GM12878 (cell line): ENCODE results near the gene ABHD17C. TPM values are rescaled to one million over a fixed set of nuclear protein-coding genes. Genes with fewer than 3 reads are reported as not detected.

ENCODE experiments used
- ATAC-seq: fragments of 200-7000 bp; cut with Tn5 transposase; 3 replicates; pipeline ENCODE4 v1.9.1; 2020; ENCODE audit warnings: mild to moderate bottlenecking, moderate library complexity
- BruUV-seq: library from RNA; stranded (reverse); fragments of 400-500 nt; replicated peaks from 2 replicates; lab custom pipeline; 2021; lab: Mats Ljungman, UMichigan
- CTCF ChIA-PET: fragments of 300-600 bp; sonication (Branson Sonifier 250); formaldehyde crosslinking; extraction: SDS; loops from one replicate; lab custom pipeline; 2021; ENCODE audit warnings: inconsistent platforms; lab: Yijun Ruan, JAX
- POLR2A ChIA-PET: fragments of 350-600 bp; formaldehyde crosslinking; extraction: SDS; loops from one replicate; lab custom pipeline; 2021; ENCODE audit warnings: inconsistent platforms; lab: Charles Lee
- RAD21 ChIA-PET: fragments of 300-600 bp; sonication (Branson Sonifier 250); formaldehyde crosslinking; loops from one replicate; lab custom pipeline; 2023; ENCODE audit warnings: antibody characterized with exemption; ENCODE audit not compliant: unreplicated experiment; lab: Charles Lee
- SMC1A ChIA-PET: fragments of 300-600 bp; sonication (Branson Sonifier 250); formaldehyde crosslinking; loops from one replicate; lab custom pipeline; 2023; ENCODE audit not compliant: unreplicated experiment, uncharacterized antibody; lab: Charles Lee
- DNase-seq: peaks from one replicate; pipeline ENCODE4 v3.0.0-alpha.2; 2011; ENCODE audit warnings: low read depth, low spot score
- FAIRE-seq: peaks from 3 replicates; lab custom pipeline; 2011; peaks lifted over from hg19 to GRCh38; lab: Jason Lieb, UNC
- H2AFZ ChIP-seq: 2 replicates; pipeline ENCODE4 v1.6.0; 2011; ENCODE audit warnings: low read depth, low read length, control low read depth; ENCODE audit not compliant: control insufficient read depth
- H3K27ac ChIP-seq: 2 replicates; pipeline ENCODE4 v1.5.1; 2011; ENCODE audit warnings: control low read depth; ENCODE audit not compliant: control insufficient read depth, insufficient read depth
- H3K27me3 ChIP-seq, 2 experiments: replicated peaks in 1 of 2; 2 replicates each; pipeline versions ENCODE4 v1.6.0 to v1.6.1; 2011; ENCODE audit warnings: low read length in 1 of 2; ENCODE audit not compliant: control insufficient read depth in 2 of 2, insufficient read depth in 2 of 2
- H3K36me3 ChIP-seq, 2 experiments: 2 replicates each; pipeline ENCODE4 v1.5.1; 2011; ENCODE audit warnings: low read length in 1 of 2; ENCODE audit not compliant: control insufficient read depth in 2 of 2, insufficient read depth in 2 of 2
- H3K4me1 ChIP-seq: 2 replicates; pipeline ENCODE4 v1.6.1; 2011; ENCODE audit warnings: mild to moderate bottlenecking, low read length, moderate library complexity, mixed read lengths; ENCODE audit not compliant: control insufficient read depth, insufficient read depth
- H3K4me2 ChIP-seq: 2 replicates; pipeline ENCODE4 v1.6.0; 2011; ENCODE audit warnings: control low read depth; ENCODE audit not compliant: control insufficient read depth, insufficient read depth
- H3K4me3 ChIP-seq: fragments of 200-600 bp; sonication (generic); 2 replicates; pipeline ENCODE4 v1.5.1; 2016
- H3K79me2 ChIP-seq: 2 replicates; pipeline ENCODE4 v1.6.0; 2011; ENCODE audit warnings: low read length; ENCODE audit not compliant: control insufficient read depth, insufficient read depth
- H3K9ac ChIP-seq: 2 replicates; pipeline ENCODE4 v1.8.0; 2011; ENCODE audit warnings: low read length, control low read depth, mixed read lengths; ENCODE audit not compliant: control insufficient read depth, insufficient read depth
- H3K9me3 ChIP-seq: replicated peaks from 3 replicates; pipeline ENCODE4 v1.5.1; 2011; ENCODE audit warnings: mild to moderate bottlenecking, low read length; ENCODE audit not compliant: control insufficient read depth, insufficient read depth
- H4K20me1 ChIP-seq: 2 replicates; pipeline ENCODE4 v1.6.0; 2011; ENCODE audit not compliant: control insufficient read depth, insufficient read depth
- CEBPB ChIP-seq, 2 experiments: fragments of 150-350 bp in 1 of 2; IDR thresholded peaks; 2 replicates each; pipeline ENCODE4 v1.6.1; 2012 to 2014; ENCODE audit warnings: low read depth in 2 of 2, low read length in 2 of 2, borderline replicate concordance in 1 of 2, inconsistent platforms in 1 of 2
- CHD2 ChIP-seq: IDR thresholded peaks from 2 replicates; pipeline ENCODE4 v1.6.1; 2011; ENCODE audit warnings: low read depth, low read length, improper control_type of control experiment, borderline replicate concordance
- NR2C1 ChIP-seq: fragments of 450-650 bp; IDR thresholded peaks from 2 replicates; pipeline ENCODE4 v1.6.1; 2017; ENCODE audit warnings: antibody characterized with exemption, mild to moderate bottlenecking, moderate library complexity
- TBL1XR1 ChIP-seq: IDR thresholded peaks from 2 replicates; pipeline ENCODE4 v1.6.1; 2012; ENCODE audit warnings: low read depth, low read length, improper control_type of control experiment
- TCF12 ChIP-seq: IDR thresholded peaks from 2 replicates; pipeline ENCODE4 v1.6.1; 2011; ENCODE audit warnings: low read depth, mild to moderate bottlenecking, low read length
- WGBS: methylation state at CpG from one replicate; pipeline ENCODE4 v1.1.6; 2016; ENCODE audit warnings: low lambda C conversion rate; ENCODE audit not compliant: insufficient replicate concordance, insufficient coverage; ENCODE audit errors: missing lambda C conversion rate; 5-methylcytosine and 5-hydroxymethylcytosine counted together
- in situ Hi-C: fragments of 300-500 bp; cut with MboI; formaldehyde crosslinking; loops from 9 replicates; pipeline ENCODE4 v1.14.3; 2018; ENCODE audit warnings: mixed read lengths
- intact Hi-C: fragments of 100-400 bp; cut with micrococcal nuclease; formaldehyde crosslinking; loops from one replicate; pipeline ENCODE4 v1.14.2; 2022; ENCODE audit not compliant: unreplicated experiment
- polyA plus RNA-seq, 11 experiments: library from polyadenylated mRNA; depleted of rRNA in 4 of 11; unstranded in 6 of 11; stranded (reverse) in 5 of 11; fragments of >200 nt; fragmentation: Nextera tagmentation in 4 of 11; fragmentation: Illumina TruSeq in 1 of 11; extraction: Ambion mirVana in 4 of 11; extraction: Trizol in 1 of 11; gene quantifications; 1 replicate in 1 of 11; 2 replicates in 10 of 11; pipeline versions ENCODE4 v1.2.1 to v1.2.3, GENCODE V29; 2011 to 2016; ENCODE audit warnings: inconsistent platforms in 2 of 11, missing spikeins in 2 of 11, low read depth in 1 of 11
- total RNA-seq, 4 experiments: library from RNA; depleted of rRNA in 3 of 4; stranded (reverse); fragments of >200 nt in 3 of 4; fragmentation: Illumina TruSeq in 1 of 4; extraction: Trizol in 1 of 4; gene quantifications; 2 replicates each; pipeline versions ENCODE4 v1.2.1 to v1.2.3, GENCODE V29; 2013 to 2021
- TF ChIP-seq, protein P1 (sequence below), 3 experiments: IDR thresholded peaks in 2 of 3; conservative IDR thresholded peaks in 1 of 3; 2 replicates each; pipeline ENCODE4 v1.5.1; 2011; ENCODE audit warnings: low read depth in 3 of 3, low read length in 3 of 3, mild to moderate bottlenecking in 3 of 3, control low read depth in 2 of 3, moderate library complexity in 2 of 3, inconsistent platforms in 1 of 3, mixed read lengths in 1 of 3; ENCODE audit not compliant: control insufficient read depth in 2 of 3, insufficient read depth in 1 of 3; ENCODE audit errors: extremely low read depth in 1 of 3
- TF ChIP-seq, protein P2 (sequence below): fragments of 450-650 bp; IDR thresholded peaks from 2 replicates; pipeline ENCODE4 v1.6.1; 2017; ENCODE audit warnings: mild to moderate bottlenecking, moderate library complexity
- TF ChIP-seq, protein P3 (sequence below): IDR thresholded peaks from 2 replicates; pipeline ENCODE4 v1.6.1; 2012; ENCODE audit warnings: low read depth, low read length, improper control_type of control experiment

Gene ABHD17C
- total and polyA plus RNA-seq, 10 of the 15 experiments (the other 5 are each of a cell fraction or from before 2014, with no cell fraction given) = 0.92 to 11.4 (median 5.5) TPM

DNA sequence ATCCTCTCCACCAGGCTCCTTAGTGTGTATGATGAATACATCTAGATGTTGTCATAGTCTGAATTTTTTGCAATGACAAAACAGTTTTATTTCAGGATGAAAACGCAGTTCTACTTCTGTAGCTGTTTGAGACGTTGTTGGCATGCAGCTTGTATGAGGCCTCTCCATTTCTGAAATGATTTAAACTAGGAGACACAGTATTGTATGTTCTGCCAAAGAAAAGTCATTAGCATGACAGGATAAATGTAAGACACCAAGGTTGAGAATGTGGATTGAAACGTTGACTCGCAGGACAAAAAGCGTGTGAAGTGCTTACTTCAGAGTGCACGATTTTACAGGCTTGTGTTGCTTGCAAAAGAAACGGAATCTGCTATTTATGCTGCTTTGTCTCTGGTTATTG, 35.3 kb downstream of the ABHD17C start:
- FAIRE-seq (no peak), DNase-seq (no peak), ATAC-seq (no peak)
- Histone ChIP-seq H3K4me2 (no peak overlapping the region), H3K36me3 (no peaks in the 10 kb centered on the region; a peak in 1 of 4 replicates), H3K27me3 (no peaks in the 10 kb centered on the region), H4K20me1 (no peaks in the 10 kb centered on the region; the same call in 1 of the 2 replicates), H2AFZ (no peak overlapping the region), H3K9ac (no peak overlapping the region), H3K79me2 (no peaks in the 10 kb centered on the region), H3K4me1 (no peaks in the 10 kb centered on the region), H3K27ac (no peak overlapping the region), H3K4me3 (no peak overlapping the region), H3K9me3 (no peaks in the 10 kb centered on the region)
- WGBS = 95% methylated on average over 7 of the region's 7 CpGs
- no TSS peak for BruUV-seq
- intact Hi-C loops = no loop called here
- CTCF ChIA-PET = interaction anchor here (0.6 kb wide), 1 partner anchor 46 kb away, joined by 3 read pairs; no protein-coding TSS in a partner anchor
- SMC1A ChIA-PET = no interaction called here
- RAD21 ChIA-PET = no interaction called here
- TF ChIP-seq, protein P1, sequence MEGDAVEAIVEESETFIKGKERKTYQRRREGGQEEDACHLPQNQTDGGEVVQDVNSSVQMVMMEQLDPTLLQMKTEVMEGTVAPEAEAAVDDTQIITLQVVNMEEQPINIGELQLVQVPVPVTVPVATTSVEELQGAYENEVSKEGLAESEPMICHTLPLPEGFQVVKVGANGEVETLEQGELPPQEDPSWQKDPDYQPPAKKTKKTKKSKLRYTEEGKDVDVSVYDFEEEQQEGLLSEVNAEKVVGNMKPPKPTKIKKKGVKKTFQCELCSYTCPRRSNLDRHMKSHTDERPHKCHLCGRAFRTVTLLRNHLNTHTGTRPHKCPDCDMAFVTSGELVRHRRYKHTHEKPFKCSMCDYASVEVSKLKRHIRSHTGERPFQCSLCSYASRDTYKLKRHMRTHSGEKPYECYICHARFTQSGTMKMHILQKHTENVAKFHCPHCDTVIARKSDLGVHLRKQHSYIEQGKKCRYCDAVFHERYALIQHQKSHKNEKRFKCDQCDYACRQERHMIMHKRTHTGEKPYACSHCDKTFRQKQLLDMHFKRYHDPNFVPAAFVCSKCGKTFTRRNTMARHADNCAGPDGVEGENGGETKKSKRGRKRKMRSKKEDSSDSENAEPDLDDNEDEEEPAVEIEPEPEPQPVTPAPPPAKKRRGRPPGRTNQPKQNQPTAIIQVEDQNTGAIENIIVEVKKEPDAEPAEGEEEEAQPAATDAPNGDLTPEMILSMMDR (IDR thresholded peaks at IDR 0.05 in 2 of 3, conservative IDR thresholded peaks at IDR 0.05 in 1 of 3; ENCODE audit: control insufficient read depth in 2 of 3, extremely low read depth in 1 of 3, insufficient read depth in 1 of 3, low read depth in 3 of 3, low read length in 3 of 3) = no peak
- no peak for TF ChIP-seq CEBPB (IDR thresholded peaks at IDR 0.05; ENCODE audit: borderline replicate concordance in 1 of 2, low read depth in 2 of 2, low read length in 2 of 2)
- in situ Hi-C loops = no loop called here
- POLR2A ChIA-PET = no interaction called here

DNA sequence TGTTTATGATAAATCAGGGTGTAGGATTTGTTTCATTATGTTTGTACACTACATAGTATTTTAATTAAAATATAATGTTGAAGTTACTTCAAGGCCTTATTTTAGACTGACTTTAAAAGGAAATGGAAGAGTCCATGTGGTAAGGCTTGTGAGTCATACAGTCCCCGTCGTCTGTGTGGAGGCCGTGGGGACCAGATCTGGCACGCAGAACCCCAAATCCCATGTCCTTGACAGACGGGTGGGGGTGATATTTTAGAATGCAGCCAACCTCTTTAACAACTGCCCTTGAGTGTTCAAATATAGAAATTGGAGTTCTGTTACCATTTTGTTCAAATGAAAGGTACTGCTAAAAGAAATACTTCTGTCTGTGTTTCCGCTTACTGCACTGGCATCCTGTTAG, 35.8 kb downstream of the ABHD17C start:
- H3K36me3 ChIP-seq = no peaks in the 10 kb centered on the region; a peak in 1 of 4 replicates
- H3K27me3 ChIP-seq = no peaks in the 10 kb centered on the region
- WGBS = 66% methylated on average over 6 of the region's 6 CpGs
- no peaks in the 10 kb centered on the region; the same call in 1 of the 2 replicates for H4K20me1 ChIP-seq
- SMC1A ChIA-PET = no interaction called here
- FAIRE-seq = no peak
- BruUV-seq = no TSS peak
- CTCF ChIA-PET = interaction anchor here (0.6 kb wide), 1 partner anchor 45 kb away, joined by 3 read pairs; no protein-coding TSS in a partner anchor
- POLR2A ChIA-PET = no interaction called here
- H3K27ac ChIP-seq = no peak overlapping the region
- intact Hi-C loops (no loop called here), in situ Hi-C loops (no loop called here)
- H3K9ac ChIP-seq = no peak overlapping the region
- RAD21 ChIA-PET = no interaction called here
- no peak overlapping the region for H3K4me3 ChIP-seq
- H3K9me3 ChIP-seq = no peaks in the 10 kb centered on the region
- H3K79me2 ChIP-seq = no peaks in the 10 kb centered on the region
- no peak overlapping the region for H3K4me2 ChIP-seq
- no peak overlapping the region for H2AFZ ChIP-seq
- ATAC-seq = no peak
- no peak for DNase-seq
- no peaks in the 10 kb centered on the region for H3K4me1 ChIP-seq
- TF ChIP-seq TBL1XR1 (no peak), NR2C1 (no peak), TCF12 (no peak), CHD2 (no peak)
- TF ChIP-seq, protein P2, sequence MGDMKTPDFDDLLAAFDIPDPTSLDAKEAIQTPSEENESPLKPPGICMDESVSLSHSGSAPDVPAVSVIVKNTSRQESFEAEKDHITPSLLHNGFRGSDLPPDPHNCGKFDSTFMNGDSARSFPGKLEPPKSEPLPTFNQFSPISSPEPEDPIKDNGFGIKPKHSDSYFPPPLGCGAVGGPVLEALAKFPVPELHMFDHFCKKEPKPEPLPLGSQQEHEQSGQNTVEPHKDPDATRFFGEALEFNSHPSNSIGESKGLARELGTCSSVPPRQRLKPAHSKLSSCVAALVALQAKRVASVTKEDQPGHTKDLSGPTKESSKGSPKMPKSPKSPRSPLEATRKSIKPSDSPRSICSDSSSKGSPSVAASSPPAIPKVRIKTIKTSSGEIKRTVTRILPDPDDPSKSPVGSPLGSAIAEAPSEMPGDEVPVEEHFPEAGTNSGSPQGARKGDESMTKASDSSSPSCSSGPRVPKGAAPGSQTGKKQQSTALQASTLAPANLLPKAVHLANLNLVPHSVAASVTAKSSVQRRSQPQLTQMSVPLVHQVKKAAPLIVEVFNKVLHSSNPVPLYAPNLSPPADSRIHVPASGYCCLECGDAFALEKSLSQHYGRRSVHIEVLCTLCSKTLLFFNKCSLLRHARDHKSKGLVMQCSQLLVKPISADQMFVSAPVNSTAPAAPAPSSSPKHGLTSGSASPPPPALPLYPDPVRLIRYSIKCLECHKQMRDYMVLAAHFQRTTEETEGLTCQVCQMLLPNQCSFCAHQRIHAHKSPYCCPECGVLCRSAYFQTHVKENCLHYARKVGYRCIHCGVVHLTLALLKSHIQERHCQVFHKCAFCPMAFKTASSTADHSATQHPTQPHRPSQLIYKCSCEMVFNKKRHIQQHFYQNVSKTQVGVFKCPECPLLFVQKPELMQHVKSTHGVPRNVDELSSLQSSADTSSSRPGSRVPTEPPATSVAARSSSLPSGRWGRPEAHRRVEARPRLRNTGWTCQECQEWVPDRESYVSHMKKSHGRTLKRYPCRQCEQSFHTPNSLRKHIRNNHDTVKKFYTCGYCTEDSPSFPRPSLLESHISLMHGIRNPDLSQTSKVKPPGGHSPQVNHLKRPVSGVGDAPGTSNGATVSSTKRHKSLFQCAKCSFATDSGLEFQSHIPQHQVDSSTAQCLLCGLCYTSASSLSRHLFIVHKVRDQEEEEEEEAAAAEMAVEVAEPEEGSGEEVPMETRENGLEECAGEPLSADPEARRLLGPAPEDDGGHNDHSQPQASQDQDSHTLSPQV = no peak
- TF ChIP-seq, protein P3, sequence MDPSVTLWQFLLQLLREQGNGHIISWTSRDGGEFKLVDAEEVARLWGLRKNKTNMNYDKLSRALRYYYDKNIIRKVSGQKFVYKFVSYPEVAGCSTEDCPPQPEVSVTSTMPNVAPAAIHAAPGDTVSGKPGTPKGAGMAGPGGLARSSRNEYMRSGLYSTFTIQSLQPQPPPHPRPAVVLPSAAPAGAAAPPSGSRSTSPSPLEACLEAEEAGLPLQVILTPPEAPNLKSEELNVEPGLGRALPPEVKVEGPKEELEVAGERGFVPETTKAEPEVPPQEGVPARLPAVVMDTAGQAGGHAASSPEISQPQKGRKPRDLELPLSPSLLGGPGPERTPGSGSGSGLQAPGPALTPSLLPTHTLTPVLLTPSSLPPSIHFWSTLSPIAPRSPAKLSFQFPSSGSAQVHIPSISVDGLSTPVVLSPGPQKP = no peak
